Inflammatory macrophage treated with lipopolysaccharide for 1 hour (primary cell): ENCODE data around the gene SERPING1.
A peak's percentile ranks its signal among the peaks of the same experiment; 100 is the strongest.

ENCODE experiments used
- DNase-seq, 2 donors: peaks; one replicate each; pipeline ENCODE4 v3.0.0-alpha.2; 2020 to 2022

The SERPING1 gene

GRCh38 chr11:57597916-57598830 lies 688 bp downstream of the SERPING1 start:
- peak; percentile 8 to 10 for DNase-seq

- no peak for DNase-seq
Measured at GRCh38 chr11:57598831-57599155, 1.3 kb downstream of the SERPING1 start.

GRCh38 chr11:57599381-57599780 lies 1.9 kb downstream of the SERPING1 start:
- no peak for DNase-seq

GRCh38 chr11:57601297-57601696 lies 3.8 kb downstream of the SERPING1 start:
- DNase-seq = no peak

GRCh38 chr11:57604296-57605027 lies 7.0 kb downstream of the SERPING1 start:
- no peak for DNase-seq

DNA sequence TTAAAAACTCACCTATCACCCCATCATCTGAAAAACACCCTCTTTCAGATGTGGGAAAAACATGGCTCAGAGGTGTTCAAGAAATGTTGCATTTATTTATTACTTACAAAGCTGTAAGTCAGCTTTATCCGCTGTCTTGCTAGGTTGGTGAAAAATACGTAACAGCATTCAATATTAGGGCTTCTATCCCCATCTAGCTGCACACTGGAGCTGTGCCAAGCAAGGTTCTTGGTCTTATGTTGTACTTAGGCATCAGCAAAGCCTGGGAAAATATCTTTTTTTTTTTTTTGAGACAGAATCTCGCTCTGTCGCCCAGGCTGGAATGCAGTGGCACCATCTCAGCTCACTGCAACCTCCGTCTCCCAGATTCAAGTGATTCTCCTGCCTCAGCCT lies 7.5 kb downstream of the SERPING1 start:
- no peak for DNase-seq

DNA sequence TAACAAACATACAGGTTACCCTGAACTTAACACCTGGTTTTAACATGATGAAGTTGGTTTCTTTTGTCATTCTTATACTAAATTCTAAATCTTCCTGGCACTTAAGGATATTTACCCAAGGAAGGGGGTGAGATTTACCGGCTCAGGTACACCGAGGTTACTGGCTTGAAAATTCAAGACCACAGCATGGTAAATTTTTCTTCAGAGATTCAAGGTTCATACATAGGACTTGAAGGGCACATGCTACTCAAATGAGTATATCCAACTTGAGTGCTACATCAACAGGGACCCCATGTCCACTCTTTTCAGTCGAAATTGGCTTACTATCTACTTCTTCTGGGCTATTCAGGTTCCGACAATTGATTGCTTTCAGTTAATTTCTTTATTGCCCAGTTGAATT lies 12.7 kb downstream of the SERPING1 start:
- no peak for DNase-seq

DNA sequence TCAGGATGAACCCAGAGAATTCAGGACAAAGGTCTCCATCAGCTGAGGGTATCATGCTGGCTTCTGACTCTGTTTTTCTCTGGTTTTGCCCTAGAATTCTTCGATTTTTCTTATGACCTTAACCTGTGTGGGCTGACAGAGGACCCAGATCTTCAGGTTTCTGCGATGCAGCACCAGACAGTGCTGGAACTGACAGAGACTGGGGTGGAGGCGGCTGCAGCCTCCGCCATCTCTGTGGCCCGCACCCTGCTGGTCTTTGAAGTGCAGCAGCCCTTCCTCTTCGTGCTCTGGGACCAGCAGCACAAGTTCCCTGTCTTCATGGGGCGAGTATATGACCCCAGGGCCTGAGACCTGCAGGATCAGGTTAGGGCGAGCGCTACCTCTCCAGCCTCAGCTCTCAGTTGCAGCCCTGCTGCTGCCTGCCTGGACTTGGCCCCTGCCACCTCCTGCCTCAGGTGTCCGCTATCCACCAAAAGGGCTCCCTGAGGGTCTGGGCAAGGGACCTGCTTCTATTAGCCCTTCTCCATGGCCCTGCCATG lies 16.8 kb downstream of the SERPING1 start:
- no peak for DNase-seq

GRCh38 chr11:57615308-57615707 lies 17.8 kb downstream of the SERPING1 start:
- DNase-seq = no peak

- no peak for DNase-seq
Measured at GRCh38 chr11:57616595-57616994, 19.1 kb downstream of the SERPING1 start.

DNA sequence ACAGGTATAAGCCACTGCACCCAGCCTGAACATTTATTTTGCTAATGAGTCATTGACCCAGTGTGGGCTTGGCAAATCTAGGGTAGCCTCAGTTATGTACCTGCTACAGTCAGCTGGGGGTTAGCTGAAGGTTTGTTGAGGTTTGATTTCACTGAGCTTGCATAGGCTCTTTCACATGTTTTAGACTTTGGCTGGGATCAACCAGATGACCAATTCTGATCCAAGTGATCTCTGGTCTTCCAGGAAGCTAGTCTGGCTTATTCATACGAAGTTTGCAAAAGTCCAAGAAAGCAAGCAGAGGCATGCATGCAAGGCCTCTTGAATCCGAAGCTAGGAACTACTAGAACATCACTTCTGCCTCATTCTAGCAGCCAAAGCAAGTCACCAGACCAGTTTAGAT lies 21.0 kb downstream of the SERPING1 start:
- no peak for DNase-seq

GRCh38 chr11:57619331-57619730 lies 21.8 kb downstream of the SERPING1 start:
- DNase-seq = no peak

- DNase-seq = no peak
Measured at GRCh38 chr11:57620467-57620866, 23.0 kb downstream of the SERPING1 start.

- no peak for DNase-seq
Measured at GRCh38 chr11:57622263-57622662, 24.8 kb downstream of the SERPING1 start.

GRCh38 chr11:57624864-57625263 lies 27.4 kb downstream of the SERPING1 start:
- no peak for DNase-seq

DNA sequence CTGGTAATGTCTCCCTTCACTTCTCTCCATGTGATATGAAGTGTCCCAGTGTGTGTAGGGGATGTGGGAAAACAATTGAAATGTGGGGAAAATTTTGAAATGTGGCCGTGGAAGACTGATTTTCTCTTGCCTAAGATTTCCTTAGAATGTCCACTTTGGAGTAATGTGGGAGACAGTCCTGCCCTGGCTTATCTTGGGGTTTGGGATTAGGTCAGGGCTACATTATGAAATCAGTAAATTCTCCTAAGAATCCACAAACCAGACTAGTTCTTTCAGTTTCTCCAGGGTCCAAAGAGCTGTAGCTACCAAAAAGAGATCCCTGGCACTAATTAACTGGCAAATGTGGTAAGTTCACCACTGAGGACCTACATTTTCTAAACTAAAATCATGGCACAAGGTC lies 29.4 kb downstream of the SERPING1 start:
- DNase-seq = no peak

DNA sequence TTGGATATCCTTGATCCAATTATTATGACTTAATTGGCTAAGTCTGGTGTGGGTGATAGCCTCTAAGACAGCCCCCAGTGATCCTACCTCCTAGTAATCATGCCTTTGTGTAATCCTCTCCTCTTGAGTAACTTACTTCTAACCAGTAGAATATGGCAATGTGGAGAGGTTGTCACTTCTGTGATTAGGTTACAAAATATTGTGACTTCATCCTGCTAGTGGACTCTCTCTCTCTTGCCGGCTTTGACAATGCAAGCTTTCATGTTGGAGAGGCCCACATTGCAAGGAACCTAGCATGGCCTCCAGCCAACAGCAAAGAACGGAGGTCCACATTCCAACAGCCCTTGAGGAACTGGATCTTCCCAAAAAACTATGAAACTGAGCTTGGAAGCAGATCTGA lies 32.7 kb downstream of the SERPING1 start:
- peak in 1 of 2 donors; percentile 53 for DNase-seq

DNA sequence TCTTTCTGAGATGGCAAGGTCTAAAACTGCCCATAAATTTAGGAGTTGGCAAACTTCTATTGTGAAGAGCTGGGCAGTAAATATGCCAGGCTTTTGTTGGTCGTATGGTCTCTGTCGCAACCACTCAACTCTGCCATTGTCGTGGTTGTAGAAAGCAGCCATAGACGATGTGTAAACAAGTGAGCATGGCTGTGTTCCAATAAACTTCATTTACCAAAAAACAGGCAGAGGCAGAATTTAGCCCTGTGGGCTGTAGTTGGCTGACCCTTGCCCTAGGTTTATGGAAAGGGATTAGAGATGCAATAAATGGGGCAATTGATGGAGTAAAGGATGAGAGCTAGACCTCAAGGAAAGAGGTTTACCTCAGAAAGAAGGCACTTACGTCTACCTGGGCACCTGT lies 34.6 kb downstream of the SERPING1 start:
- no peak for DNase-seq

DNA sequence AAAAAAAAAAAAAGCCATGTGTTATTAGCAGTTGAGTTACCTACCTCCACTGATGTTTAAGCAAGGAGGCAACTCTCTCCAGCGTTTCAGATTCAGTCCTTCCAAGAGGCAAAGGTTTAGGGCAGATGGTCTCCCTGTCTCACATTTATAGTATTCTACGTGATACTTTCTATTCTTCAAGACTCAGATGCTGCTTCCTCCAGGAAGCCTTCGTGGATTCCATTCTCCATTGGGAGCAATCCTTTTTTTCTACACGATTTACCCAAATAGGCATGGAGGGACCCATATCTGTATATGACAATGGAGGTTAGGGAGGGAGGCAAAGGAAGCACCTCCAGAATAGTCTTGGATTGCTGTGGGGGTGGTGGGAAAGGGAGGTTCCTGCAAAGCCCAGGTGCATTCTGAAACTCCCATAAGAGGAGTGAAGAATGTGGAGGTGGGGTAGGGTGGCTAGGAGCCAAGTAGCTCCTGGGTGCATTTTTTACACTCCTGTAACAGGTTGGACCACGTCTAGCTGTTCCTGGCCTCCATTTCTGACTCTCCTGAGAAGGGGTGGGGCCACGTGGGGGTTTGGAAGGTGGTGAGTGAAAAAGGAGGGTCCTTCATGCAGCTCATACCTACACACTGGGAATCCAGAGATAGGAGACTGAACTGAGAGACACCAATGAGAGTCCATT lies 36.0 kb downstream of the SERPING1 start:
- DNase-seq = no peak

DNA sequence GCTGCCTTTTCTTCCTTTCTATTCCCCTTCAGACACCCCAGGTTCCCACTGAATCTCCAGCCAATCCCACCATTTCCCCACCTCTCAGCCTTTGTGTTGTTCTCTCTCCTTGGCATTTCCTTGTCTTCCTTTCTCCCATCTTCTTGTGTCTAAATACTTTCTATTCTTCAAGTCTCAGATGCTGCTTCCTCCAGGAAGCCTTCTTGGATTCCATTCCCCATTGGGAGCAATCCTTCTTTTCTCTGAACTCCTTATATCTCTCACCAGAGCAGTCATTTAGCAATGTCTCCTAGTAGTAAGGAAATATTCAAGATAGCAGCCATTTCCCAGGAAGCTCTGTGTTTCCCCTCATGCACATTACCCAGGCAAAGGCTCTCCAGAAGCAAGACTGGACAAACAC lies 36.8 kb downstream of the SERPING1 start:
- DNase-seq = no peak

GRCh38 chr11:57635246-57635645 lies 37.8 kb downstream of the SERPING1 start:
- no peak for DNase-seq

- no peak for DNase-seq
Measured at GRCh38 chr11:57637626-57638004, 40.1 kb downstream of the SERPING1 start.

DNA sequence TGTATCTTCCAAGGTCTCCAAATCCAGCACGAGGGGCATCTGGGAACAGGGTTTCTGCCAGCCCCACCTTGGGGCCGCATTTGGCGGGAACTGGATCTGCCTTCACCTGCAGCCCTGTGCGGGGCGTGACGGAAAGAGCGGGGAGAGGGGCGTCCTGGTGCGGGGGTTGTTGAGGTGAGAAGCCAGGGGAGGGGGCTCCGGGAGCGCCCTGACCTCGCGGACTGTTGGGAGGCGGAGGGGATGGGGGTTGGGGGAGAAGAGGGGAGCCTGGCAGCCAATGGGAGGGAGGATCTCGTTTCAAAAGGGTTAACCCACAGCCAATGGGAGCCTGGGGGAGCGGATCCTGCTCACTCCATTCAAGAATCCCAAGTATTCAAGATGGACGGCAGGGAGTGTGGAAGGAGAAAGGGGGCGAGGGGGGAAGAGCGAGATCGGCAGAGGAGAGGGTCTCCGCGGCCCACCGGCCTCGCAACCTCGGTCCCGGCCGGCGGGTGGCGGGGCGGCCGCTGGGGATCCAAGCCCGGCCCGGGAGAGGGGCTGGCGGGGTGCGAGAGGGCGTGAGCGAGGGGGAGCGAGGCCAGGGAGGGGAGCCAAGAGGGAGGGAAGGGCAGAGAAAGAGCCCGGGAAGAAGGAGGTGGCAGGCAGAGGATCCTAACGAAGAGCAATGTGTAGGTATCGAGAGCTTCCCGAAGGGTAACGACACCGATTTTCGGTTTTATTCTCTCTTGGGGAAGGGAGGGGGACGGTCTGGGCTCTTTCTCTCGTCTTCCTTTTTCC lies 40.7 kb downstream of the SERPING1 start:
- no peak for DNase-seq
